B cell (primary cell): Measurements from ENCODE around the gene UGT1A9. TPM values are rescaled to one million over a fixed set of nuclear protein-coding genes. Genes with fewer than 3 reads are reported as not detected.

Experiments
- ATAC-seq: fragments of 200-7000 bp; cut with Tn5 transposase; one replicate; pipeline ENCODE4 v1.10.0; 2021; ENCODE audit warnings: low read depth, mild to moderate bottlenecking, moderate number of reproducible peaks, moderate library complexity
- CTCF ChIA-PET: fragments of 350-600 bp; sonication (Branson Sonifier 250); formaldehyde crosslinking; loops from one replicate; lab custom pipeline; 2021; ENCODE audit warnings: antibody characterized with exemption, inconsistent platforms; lab: Charles Lee
- POLR2A ChIA-PET: fragments of 350-600 bp; sonication (Branson Sonifier 250); formaldehyde crosslinking; loops from one replicate; lab custom pipeline; 2021; ENCODE audit warnings: antibody characterized with exemption; lab: Charles Lee
- DNase-seq: peaks from one replicate; pipeline ENCODE4 v3.0.0; 2013
- H2AFZ ChIP-seq: 2 replicates; pipeline ENCODE4 v1.6.1; 2012; ENCODE audit warnings: mild to moderate bottlenecking, low read depth, low read length; ENCODE audit not compliant: insufficient read depth, poor library complexity, severe bottlenecking
- H3K27ac ChIP-seq, 2 donors: 1 replicate in 1 of 2; 2 replicates in 1 of 2; pipeline ENCODE4 v1.5.1; 2012 to 2013; ENCODE audit warnings: low read length in 2 of 2, mild to moderate bottlenecking in 2 of 2, moderate library complexity in 1 of 2
- H3K27me3 ChIP-seq, 4 experiments: fragments of 200-600 bp in 1 of 4; sonication (generic) in 1 of 4; replicated peaks in 1 of 4; 1 replicate in 2 of 4; 2 replicates in 2 of 4; pipeline versions ENCODE4 v1.6.1 to v1.7.0; 2013 to 2016; ENCODE audit warnings: low read length in 3 of 4, mild to moderate bottlenecking in 2 of 4, mixed read lengths in 1 of 4, moderate library complexity in 1 of 4; ENCODE audit not compliant: insufficient read depth in 4 of 4, control insufficient read depth in 3 of 4; ENCODE audit errors: control extremely low read depth in 1 of 4
- H3K36me3 ChIP-seq, 2 experiments: replicated peaks in 1 of 2; 1 replicate in 1 of 2; 2 replicates in 1 of 2; pipeline versions ENCODE4 v1.6.1 to v1.7.1; 2013; ENCODE audit warnings: low read length in 1 of 2; ENCODE audit not compliant: insufficient read depth in 2 of 2, control insufficient read depth in 1 of 2; ENCODE audit errors: control extremely low read depth in 1 of 2, extremely low read depth in 1 of 2
- H3K4me1 ChIP-seq, 2 donors: fragments of 200-600 bp in 1 of 2; sonication (generic) in 1 of 2; 1 replicate in 1 of 2; 2 replicates in 1 of 2; pipeline versions ENCODE4 v1.5.1 to v1.6.1; 2013 to 2017; ENCODE audit warnings: low read length in 2 of 2; ENCODE audit not compliant: control insufficient read depth in 2 of 2, insufficient read depth in 2 of 2
- H3K4me2 ChIP-seq: replicated peaks from 2 replicates; pipeline ENCODE3; 2012; ENCODE audit warnings: mild to moderate bottlenecking, low read depth, low read length; ENCODE audit not compliant: poor library complexity, severe bottlenecking
- H3K4me3 ChIP-seq, 5 experiments: fragments of 200-600 bp in 1 of 5; sonication (generic) in 1 of 5; 1 replicate in 3 of 5; 2 replicates in 2 of 5; pipeline versions ENCODE4 v1.5.1 to v1.7.0; 2011 to 2016; ENCODE audit warnings: low read length in 4 of 5, mild to moderate bottlenecking in 4 of 5, low read depth in 2 of 5, control low read depth in 1 of 5, moderate library complexity in 1 of 5; ENCODE audit not compliant: insufficient read depth in 1 of 5; ENCODE audit errors: control extremely low read depth in 1 of 5, extremely low read depth in 1 of 5
- H3K79me2 ChIP-seq: fragments of 200-600 bp; sonication (generic); one replicate; pipeline ENCODE4 v1.6.0; 2016; ENCODE audit warnings: low read length; ENCODE audit not compliant: control insufficient read depth, insufficient read depth
- H3K9ac ChIP-seq: fragments of 200-600 bp; sonication (generic); 2 replicates; pipeline ENCODE4 v1.6.1; 2017; ENCODE audit warnings: mild to moderate bottlenecking, low read length, moderate library complexity
- H3K9me3 ChIP-seq, 3 donors: one replicate each; pipeline versions ENCODE4 v1.6.1 to v1.7.1; 2013; ENCODE audit warnings: low read length in 2 of 3; ENCODE audit not compliant: control insufficient read depth in 2 of 3, insufficient read depth in 1 of 3; ENCODE audit errors: control extremely low read depth in 1 of 3
- H4K20me1 ChIP-seq: 2 replicates; pipeline ENCODE4 v1.6.0; 2012; ENCODE audit warnings: mild to moderate bottlenecking, low read length; ENCODE audit not compliant: insufficient read depth, control insufficient read depth, poor library complexity, severe bottlenecking
- H3K27ac Mint-ChIP-seq: one replicate; pipeline ENCODE4 v1.8.0; 2021; ENCODE audit warnings: mixed read lengths
- H3K27me3 Mint-ChIP-seq: one replicate; pipeline ENCODE4 v1.8.0; 2021; ENCODE audit warnings: mixed read lengths
- H3K4me1 Mint-ChIP-seq: one replicate; pipeline ENCODE4 v1.8.0; 2021; ENCODE audit warnings: mixed read lengths
- H3K4me3 Mint-ChIP-seq: one replicate; pipeline ENCODE4 v1.8.0; 2021; ENCODE audit warnings: mixed read lengths
- H3K9me3 Mint-ChIP-seq: one replicate; pipeline ENCODE4 v1.8.0; 2022; ENCODE audit warnings: mixed read lengths; ENCODE audit not compliant: insufficient read depth
- EZH2 ChIP-seq: IDR thresholded peaks from 2 replicates; pipeline ENCODE4 v1.6.1; 2012; ENCODE audit warnings: borderline replicate concordance, low read depth, mild to moderate bottlenecking, moderate library complexity, low read length; ENCODE audit not compliant: insufficient read depth, poor library complexity, severe bottlenecking
- WGBS: methylation state at CpG from one replicate; pipeline ENCODE4 v1.1.5; 2013; ENCODE audit warnings: missing lambda C conversion rate; ENCODE audit not compliant: insufficient coverage; 5-methylcytosine and 5-hydroxymethylcytosine counted together
- intact Hi-C: fragments of 100-400 bp; cut with micrococcal nuclease; formaldehyde crosslinking; loops from one replicate; pipeline ENCODE4 v1.10.0; 2022
- polyA plus RNA-seq: library from polyadenylated mRNA; depleted of rRNA; stranded (reverse); fragments of >200 nt; gene quantifications from 2 replicates; pipeline ENCODE4 v1.2.3, GENCODE V29; 2012
- total RNA-seq, 2 donors: library from RNA; stranded (reverse); fragments of 120-200 nt in 1 of 2; gene quantifications; 1 replicate in 1 of 2; 2 replicates in 1 of 2; pipeline versions ENCODE4 v1.2.3 to v1.2.4, GENCODE V29; 2013 to 2022
- TF ChIP-seq, protein P1 (sequence below): fragments of 200-600 bp; IDR thresholded peaks from one replicate; pipeline ENCODE4 v1.8.0; 2022; ENCODE audit warnings: antibody characterized with exemption, mild to moderate bottlenecking

UGT1A9 gene
- total and polyA plus RNA-seq, 2 donors (not counting 1 experiment from before 2014, with no cell fraction given) = not detected

DNA sequence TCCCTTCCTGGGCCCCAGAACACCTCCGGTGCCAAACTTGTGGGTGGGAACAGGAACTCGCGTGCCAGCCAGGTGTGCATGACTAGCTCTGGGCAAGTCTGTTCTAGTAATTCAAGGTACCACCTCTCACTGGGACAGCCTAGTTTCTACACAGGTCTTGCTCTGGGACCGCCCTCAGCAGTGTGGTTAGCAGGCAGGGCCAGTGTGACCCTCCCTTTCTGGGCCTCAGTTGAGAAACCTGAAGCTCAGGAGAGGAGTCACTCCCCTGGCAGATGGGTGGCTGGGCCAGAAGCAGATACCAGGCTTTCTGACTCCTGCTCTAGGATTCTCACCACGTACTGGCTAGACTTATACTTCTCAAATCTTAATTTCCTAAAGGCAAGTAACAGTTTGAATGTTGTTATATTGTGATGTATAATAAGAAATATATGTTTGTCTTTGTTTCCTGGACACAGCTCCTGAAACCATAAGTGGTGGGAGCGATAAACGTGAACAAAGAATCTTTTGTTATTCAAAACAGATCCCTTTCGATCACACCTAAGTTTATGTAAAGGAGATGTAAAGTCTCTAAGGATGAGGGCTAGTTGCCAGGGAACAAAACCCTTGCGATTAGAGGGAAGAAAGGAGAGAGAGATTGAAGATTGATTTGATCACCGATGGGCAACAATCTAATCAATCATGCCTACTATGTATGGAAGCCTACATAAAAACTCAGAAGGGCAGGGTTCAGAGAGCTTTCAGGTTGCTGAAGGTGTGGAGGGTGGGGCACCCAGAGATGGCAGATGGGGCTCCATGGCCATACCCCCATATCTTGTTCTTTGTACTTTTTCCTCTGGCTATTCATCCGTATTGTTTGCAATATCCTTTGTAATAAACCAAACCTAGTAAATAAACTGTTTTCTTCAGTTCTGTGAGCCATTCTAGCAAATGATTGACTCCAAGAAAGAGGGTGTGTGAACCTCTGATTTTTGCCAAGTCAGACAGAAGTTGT lies 20.0 kb downstream of the UGT1A9 start:
- Histone ChIP-seq H3K27ac (no peak overlapping the region), H3K27me3 (peaks cover 0 to 4% (median 0%) of the 10 kb centered on the region in 4 experiments), H3K4me1 (no peaks in the 10 kb centered on the region), H3K9ac (no peak overlapping the region), H3K36me3 (no peaks in the 10 kb centered on the region), H3K9me3 (no peaks in the 10 kb centered on the region), H2AFZ (no peak overlapping the region), H3K79me2 (no peaks in the 10 kb centered on the region), H4K20me1 (no peaks in the 10 kb centered on the region), H3K4me2 (no peak overlapping the region), H3K4me3 (no peak overlapping the region)
- H3K4me3 Mint-ChIP-seq = no peak overlapping the region
- WGBS = 76% methylated on average over 4 of the region's 11 CpGs
- DNase-seq (no peak), ATAC-seq (no peak)
- peaks cover 15% of the 10 kb centered on the region for H3K27me3 Mint-ChIP-seq
- H3K27ac Mint-ChIP-seq = no peak overlapping the region
- TF ChIP-seq EZH2 = no peak
- TF ChIP-seq, protein P1, sequence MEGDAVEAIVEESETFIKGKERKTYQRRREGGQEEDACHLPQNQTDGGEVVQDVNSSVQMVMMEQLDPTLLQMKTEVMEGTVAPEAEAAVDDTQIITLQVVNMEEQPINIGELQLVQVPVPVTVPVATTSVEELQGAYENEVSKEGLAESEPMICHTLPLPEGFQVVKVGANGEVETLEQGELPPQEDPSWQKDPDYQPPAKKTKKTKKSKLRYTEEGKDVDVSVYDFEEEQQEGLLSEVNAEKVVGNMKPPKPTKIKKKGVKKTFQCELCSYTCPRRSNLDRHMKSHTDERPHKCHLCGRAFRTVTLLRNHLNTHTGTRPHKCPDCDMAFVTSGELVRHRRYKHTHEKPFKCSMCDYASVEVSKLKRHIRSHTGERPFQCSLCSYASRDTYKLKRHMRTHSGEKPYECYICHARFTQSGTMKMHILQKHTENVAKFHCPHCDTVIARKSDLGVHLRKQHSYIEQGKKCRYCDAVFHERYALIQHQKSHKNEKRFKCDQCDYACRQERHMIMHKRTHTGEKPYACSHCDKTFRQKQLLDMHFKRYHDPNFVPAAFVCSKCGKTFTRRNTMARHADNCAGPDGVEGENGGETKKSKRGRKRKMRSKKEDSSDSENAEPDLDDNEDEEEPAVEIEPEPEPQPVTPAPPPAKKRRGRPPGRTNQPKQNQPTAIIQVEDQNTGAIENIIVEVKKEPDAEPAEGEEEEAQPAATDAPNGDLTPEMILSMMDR = no peak
- CTCF ChIA-PET = no interaction called here
- intact Hi-C loops = no loop called here
- no peaks in the 10 kb centered on the region for H3K4me1 Mint-ChIP-seq
- POLR2A ChIA-PET = no interaction called here
- no peaks in the 10 kb centered on the region for H3K9me3 Mint-ChIP-seq

DNA sequence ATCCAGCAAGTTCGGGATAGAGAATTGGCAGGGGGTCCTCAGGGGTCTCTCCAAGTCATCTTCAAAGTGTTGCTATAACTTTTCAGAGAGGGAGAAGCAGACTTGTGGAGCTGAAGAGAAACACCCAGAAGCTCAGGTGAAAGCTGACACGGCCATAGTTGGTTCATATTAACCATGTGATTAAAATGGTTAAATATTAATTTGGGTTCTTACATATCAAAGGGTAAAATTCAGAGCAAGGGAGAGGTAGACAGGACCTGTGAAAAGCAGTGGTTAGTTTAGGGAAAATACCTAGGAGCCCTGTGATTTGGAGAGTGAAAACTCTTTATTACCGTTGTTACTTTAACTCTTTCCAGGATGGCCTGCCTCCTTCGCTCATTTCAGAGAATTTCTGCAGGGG lies 20.9 kb downstream of the UGT1A9 start, which contains the start of gene UGT1A6:
TSS of gene UGT1A6 (plus strand) at position 243 of the 400 bp plus-strand sequence. CDS start at position 358, 115 bp downstream.
- H3K9me3 Mint-ChIP-seq = no peaks in the 10 kb centered on the region
- ChIA-PET CTCF (no interaction called here), POLR2A (no interaction called here)
- Histone ChIP-seq H3K4me1 (no peaks in the 10 kb centered on the region), H3K27ac (no peak within 1 kb of the TSS), H3K79me2 (no peaks in the 10 kb centered on the region), H3K4me3 (no peak within 1 kb of the TSS), H3K36me3 (no peaks in the 10 kb centered on the region), H4K20me1 (no peaks in the 10 kb centered on the region), H3K9ac (no peak within 1 kb of the TSS), H3K27me3 (peaks cover 0 to 4% (median 0%) of the 10 kb centered on the region in 4 experiments), H3K9me3 (no peaks in the 10 kb centered on the region), H2AFZ (no peak within 1 kb of the TSS), H3K4me2 (no peak within 1 kb of the TSS)
- H3K4me1 Mint-ChIP-seq = no peaks in the 10 kb centered on the region
- no peak within 1 kb of the TSS for H3K27ac Mint-ChIP-seq
- no peak for DNase-seq
- 97% methylated on average over 4 of the region's 4 CpGs for WGBS
- H3K4me3 Mint-ChIP-seq = no peak within 1 kb of the TSS
- TF ChIP-seq, protein P1 = no peak
- TF ChIP-seq EZH2 = no peak
- intact Hi-C loops = no loop called here
- peaks cover 15% of the 10 kb centered on the region for H3K27me3 Mint-ChIP-seq
- no peak for ATAC-seq
